Psoas muscle (tissue), 8 donors: ENCODE measurements around the gene PLCG2. TPM values are rescaled to one million over a fixed set of nuclear protein-coding genes. Genes with fewer than 3 reads are reported as not detected.

ENCODE experiments used
- ATAC-seq, 4 donors: fragments of 200-7000 bp; cut with Tn5 transposase; one replicate each; pipeline ENCODE4 v1.9.1; 2020; ENCODE audit warnings: moderate library complexity in 3 of 4, mild to moderate bottlenecking in 2 of 4
- DNase-seq, 2 donors: peaks; one replicate each; pipeline ENCODE4 v3.0.0-alpha.2; 2020
- H3K27ac ChIP-seq: fragments of 200-600 bp; one replicate; pipeline ENCODE4 v1.8.0; 2022
- H3K27me3 ChIP-seq, 3 donors: fragments of 200-600 bp in 1 of 3; one replicate each; pipeline versions ENCODE4 v1.6.1 to v1.8.0; 2013 to 2022; ENCODE audit warnings: low read length in 2 of 3, mild to moderate bottlenecking in 2 of 3, moderate library complexity in 1 of 3; ENCODE audit not compliant: insufficient read depth in 3 of 3
- H3K36me3 ChIP-seq, 2 donors: fragments of 200-600 bp in 1 of 2; one replicate each; pipeline versions ENCODE4 v1.6.1 to v1.8.0; 2013 to 2022; ENCODE audit warnings: low read depth in 1 of 2, mild to moderate bottlenecking in 1 of 2, moderate library complexity in 1 of 2; ENCODE audit not compliant: insufficient read depth in 1 of 2
- H3K4me1 ChIP-seq: fragments of 200-600 bp; one replicate; pipeline ENCODE4 v1.8.0; 2022
- H3K4me3 ChIP-seq: fragments of 200-600 bp; one replicate; pipeline ENCODE4 v1.8.0; 2022; ENCODE audit warnings: mild to moderate bottlenecking
- H3K9me3 ChIP-seq: fragments of 200-600 bp; one replicate; pipeline ENCODE4 v1.8.0; 2022
- CTCF ChIP-seq: fragments of 200-600 bp; IDR thresholded peaks from one replicate; pipeline ENCODE4 v1.8.0; 2022; ENCODE audit warnings: antibody characterized with exemption
- WGBS, 3 donors: extraction: QIAGEN DNeasy Blood & Tissue Kit; methylation state at CpG; one replicate each; pipeline versions ENCODE4 v1.1.6 to v1.1.7; 2013; 5-methylcytosine and 5-hydroxymethylcytosine counted together
- intact Hi-C, 2 donors: fragments of 100-400 bp; cut with DNase I; formaldehyde crosslinking; loops; one replicate each; pipeline versions ENCODE4 v1.11.0 to v1.14.2; 2022
- polyA plus RNA-seq, 3 donors: library from polyadenylated mRNA; stranded (reverse); fragments of 200-250 nt; gene quantifications; one replicate each; pipeline ENCODE4 v1.2.3, GENCODE V29; 2013
- total RNA-seq, 4 donors: library from RNA; stranded (reverse); fragmentation: NEBNext Ultra II Directional in 2 of 4; extraction: Animal tissue kit (Norgen Biotek cat#: 25700) in 2 of 4; gene quantifications; one replicate each; pipeline versions ENCODE4 v1.2.1 to v1.2.4, GENCODE V29; 2021 to 2023
- donor health status: healthy with polysubstance abuse.
- donor health status: DM: no; HTN: no; CAD: no; lungs with moderate emphysema.
- donor health status: Bipolar disorder and iron deficiency.
- donor health status: healthy.
- donor health status: DM: yes; HTN: yes; CAD: no.
- donor health status: DM: no; HTN: no; CAD: no.
- donor health status: DM: no; HTN: no; CAD: no.
- donor health status: DM: yes; HTN: yes; CAD: no.

Gene PLCG2
- total and polyA plus RNA-seq, 7 donors = 0.96 to 4.8 (median 2.5) TPM

- intact Hi-C loops = no loop called here
- WGBS, 3 donors = 83 to 85% (median 83%) methylated on average over 14 of the region's 14 CpGs
- no peak for TF ChIP-seq CTCF
- H3K4me1 ChIP-seq = no peaks in the 10 kb centered on the region
- no peaks in the 10 kb centered on the region for H3K27me3 ChIP-seq
- no peak overlapping the region for H3K27ac ChIP-seq
- H3K4me3 ChIP-seq = no peak overlapping the region
- DNase-seq = no peak
- no peaks in the 10 kb centered on the region for H3K36me3 ChIP-seq
- ATAC-seq = no peak
- no peaks in the 10 kb centered on the region for H3K9me3 ChIP-seq
Measured at GRCh38 chr16:81912395-81912794, 133.3 kb downstream of the PLCG2 start.

GRCh38 chr16:81913222-81913621, 134.1 kb downstream of the PLCG2 start:
- no peaks in the 10 kb centered on the region for H3K9me3 ChIP-seq
- intact Hi-C loops = no loop called here
- H3K27ac ChIP-seq = no peak overlapping the region
- H3K27me3 ChIP-seq = no peaks in the 10 kb centered on the region
- H3K4me3 ChIP-seq = no peak overlapping the region
- TF ChIP-seq CTCF = no peak
- no peaks in the 10 kb centered on the region for H3K36me3 ChIP-seq
- H3K4me1 ChIP-seq = no peaks in the 10 kb centered on the region
- WGBS, 3 donors = 74 to 77% (median 76%) methylated on average over 5 of the region's 5 CpGs
- DNase-seq = no peak
- ATAC-seq = no peak

GRCh38 chr16:81917375-81917774, 138.3 kb downstream of the PLCG2 start:
- no peak for TF ChIP-seq CTCF
- Histone ChIP-seq H3K4me1 (no peaks in the 10 kb centered on the region), H3K27me3 (no peaks in the 10 kb centered on the region), H3K36me3 (no peaks in the 10 kb centered on the region), H3K9me3 (no peaks in the 10 kb centered on the region), H3K27ac (no peak overlapping the region), H3K4me3 (no peak overlapping the region)
- DNase-seq (no peak), ATAC-seq (no peak)
- 85 to 91% (median 90%) methylated on average over 2 of the region's 2 CpGs for WGBS, 3 donors
- intact Hi-C loops = no loop called here

- no peaks in the 10 kb centered on the region for H3K36me3 ChIP-seq
Measured at GRCh38 chr16:81918927-81919326, 139.8 kb downstream of the PLCG2 start.

More at GRCh38 chr16:81918927-81919326, 139.8 kb downstream of the PLCG2 start:
- no peaks in the 10 kb centered on the region for H3K4me1 ChIP-seq
- DNase-seq (no peak), ATAC-seq (no peak)
- no peaks in the 10 kb centered on the region for H3K9me3 ChIP-seq
- WGBS, 3 donors = 84 to 87% (median 86%) methylated on average over 2 of the region's 2 CpGs
- no peak overlapping the region for H3K27ac ChIP-seq
- no peak for TF ChIP-seq CTCF
- intact Hi-C loops = no loop called here
- peaks cover 0 to 3% (median 0%) of the 10 kb centered on the region in 3 donors for H3K27me3 ChIP-seq
- no peak overlapping the region for H3K4me3 ChIP-seq
